ENCODE results near the gene IL21R. TPM values are rescaled to one million over a fixed set of nuclear protein-coding genes. Genes with fewer than 3 reads are reported as not detected.
"Not testable (repeated sequence)": the region's sequence is repeated elsewhere in the genome, so short reads cannot be mapped to it uniquely, and the experiment has no call there.

IL21R gene
- total RNA-seq, 2 donors from 2014 or later: 0.40 to 1.0 TPM

DNA sequence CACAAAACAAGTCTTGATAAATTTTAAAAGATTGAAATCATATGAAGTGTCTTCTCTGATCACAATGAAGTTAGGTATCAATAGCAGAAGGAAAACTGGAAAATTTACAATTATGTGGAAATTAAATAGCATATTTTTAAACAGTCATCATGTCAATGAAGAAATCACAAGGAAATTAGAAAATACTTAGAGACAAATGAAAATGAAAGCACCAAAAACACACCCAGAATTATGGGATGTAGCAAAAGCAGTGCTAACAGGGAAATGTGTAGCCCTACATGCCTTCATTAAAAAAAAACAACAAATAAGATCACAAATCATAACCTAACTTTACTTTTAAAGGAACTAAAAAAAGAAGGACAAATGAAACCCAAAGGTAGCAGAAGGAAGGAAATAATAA, 7.5 kb upstream of the IL21R start:
- intact Hi-C loops (cut with DNase I, micrococcal nuclease): no loop called here
- DNase-seq: no peak
- ATAC-seq: no peak

DNA sequence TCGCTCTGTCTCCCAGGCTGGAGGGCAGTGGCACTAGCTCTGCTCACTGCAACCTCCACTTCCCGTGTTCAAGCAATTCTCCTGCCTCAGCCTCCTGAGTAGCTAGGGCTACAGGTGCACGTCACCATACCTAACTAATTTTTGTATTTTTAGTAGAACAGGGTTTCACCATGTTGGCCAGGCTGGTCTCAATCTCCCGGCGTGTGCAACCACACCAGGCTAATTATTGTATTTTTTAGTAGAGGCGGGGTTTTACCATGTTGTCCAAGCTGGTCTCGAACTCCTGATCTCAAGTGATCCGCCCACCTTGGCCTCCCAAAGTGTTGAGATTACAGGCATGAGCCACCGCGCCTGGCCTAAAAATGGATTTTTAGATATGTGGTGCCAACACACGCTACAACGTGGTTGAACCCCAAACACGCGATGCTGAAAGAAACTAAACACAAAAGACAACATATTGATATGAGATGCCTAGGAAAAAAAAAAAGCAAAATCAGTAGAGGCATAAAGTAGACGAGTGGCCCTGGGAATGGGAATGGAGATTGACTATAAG, 3.6 kb upstream of the IL21R start:
- intact Hi-C loops (cut with DNase I, micrococcal nuclease); DNase-seq; ATAC-seq: not testable (repeated sequence)

DNA sequence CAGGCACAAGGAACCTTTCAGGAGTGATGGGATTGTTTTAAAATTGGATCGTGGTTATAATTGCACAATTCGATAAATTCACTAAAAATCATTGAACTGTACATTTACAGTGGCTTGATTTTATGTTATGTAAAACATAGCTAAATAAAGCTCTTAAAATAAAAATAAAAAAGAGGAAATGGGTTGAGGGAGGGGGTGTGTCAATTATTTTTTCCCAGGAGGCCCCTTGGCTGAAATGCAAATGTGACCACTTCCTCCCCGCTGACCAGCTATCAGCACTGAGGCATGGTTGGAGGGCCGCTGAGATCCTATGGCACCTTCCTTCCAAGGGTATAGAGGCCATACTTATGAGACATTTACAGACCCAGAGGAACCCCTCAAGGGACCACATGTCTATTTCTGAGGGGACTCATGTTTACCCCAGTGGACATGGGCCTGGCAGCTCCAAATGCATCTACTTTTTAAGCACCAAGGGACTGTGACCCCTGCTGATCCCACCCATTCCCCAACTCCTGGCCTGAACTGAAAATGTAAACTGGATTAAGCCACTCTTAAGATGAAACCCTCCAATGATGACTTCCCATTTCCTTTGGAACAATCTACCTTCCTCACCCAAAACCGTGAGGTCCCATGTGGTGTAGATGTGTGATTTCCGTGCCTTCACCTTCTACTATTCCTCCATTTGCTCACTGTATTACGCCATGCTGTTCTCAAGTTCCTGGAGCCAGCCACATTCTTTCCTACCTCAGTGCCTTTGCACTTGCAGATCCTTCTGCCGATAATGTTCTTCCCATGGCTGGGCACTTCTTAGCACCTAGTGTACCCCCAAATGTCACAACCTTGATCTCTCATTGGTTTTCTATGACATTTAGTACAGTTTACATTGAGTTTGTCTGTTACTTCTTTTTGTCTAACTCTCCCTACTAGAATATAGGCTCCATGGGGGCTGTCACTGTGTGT, 2.8 kb upstream of the IL21R start:
- intact Hi-C loops (cut with DNase I, micrococcal nuclease): no loop called here
- ATAC-seq (no peak), DNase-seq (no peak)

DNA sequence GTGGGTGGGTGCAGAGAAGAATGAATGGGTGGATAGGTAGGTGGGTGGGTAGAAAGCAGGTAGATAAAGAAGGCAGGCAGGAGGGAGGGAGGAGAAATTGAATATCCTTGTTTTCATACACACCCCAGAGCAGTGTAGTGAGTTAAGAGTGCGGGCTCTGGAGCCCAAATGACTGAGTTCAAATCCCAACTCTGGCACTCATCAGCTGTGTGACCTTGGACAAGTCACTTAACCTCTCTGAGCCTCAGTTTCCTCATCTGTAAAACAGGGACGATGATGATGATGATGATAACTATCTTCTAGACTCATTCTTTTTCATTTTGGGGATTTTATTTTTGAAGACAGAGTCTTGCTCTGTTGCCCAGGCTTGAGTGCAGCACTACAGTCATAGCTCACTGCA, 2.0 kb upstream of the IL21R start:
- intact Hi-C loops (cut with DNase I, micrococcal nuclease): no loop called here
- ATAC-seq (no peak), DNase-seq (no peak)

GRCh38 chr16:27400751-27401620, 988 bp upstream of the IL21R start:
- intact Hi-C loops (cut with DNase I, micrococcal nuclease): no loop called here
- DNase-seq (no peak), ATAC-seq (no peak)

GRCh38 chr16:27402569-27402963, 592 bp downstream of the IL21R start:
- DNase-seq (no peak), ATAC-seq (no peak)
- intact Hi-C loops (cut with DNase I, micrococcal nuclease): no loop called here

DNA sequence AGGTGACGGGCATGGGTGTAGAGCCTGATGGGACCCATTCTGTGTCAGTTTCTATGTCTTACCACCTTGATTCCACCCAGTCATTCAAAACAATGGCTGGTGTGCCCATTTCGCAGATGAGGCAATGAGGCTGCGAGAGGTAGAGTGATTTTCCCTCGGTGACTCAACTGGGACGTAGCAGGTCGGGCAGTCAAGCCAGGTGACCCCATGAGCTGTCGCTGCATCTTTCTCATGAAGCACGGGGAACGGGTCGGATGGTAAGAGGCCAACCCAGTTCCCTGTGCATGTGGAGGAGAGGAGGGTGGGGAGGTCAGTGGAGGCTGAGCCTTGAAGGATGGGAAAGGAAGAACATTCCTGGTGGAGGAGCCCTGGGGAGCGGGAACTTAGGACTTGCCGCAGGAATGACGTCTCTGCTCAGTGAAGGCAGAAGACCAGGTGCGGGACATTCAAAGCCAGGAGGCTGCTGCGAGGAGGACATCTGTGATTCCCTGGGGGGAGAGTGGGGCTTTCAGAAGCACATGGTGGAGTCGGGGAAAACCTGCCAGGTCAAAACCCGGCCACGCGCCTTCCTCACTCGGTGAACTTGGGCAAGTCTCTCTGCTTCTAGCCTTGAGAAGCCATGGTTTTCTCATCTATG, 1.1 kb downstream of the IL21R start:
- ATAC-seq (no peak), DNase-seq (no peak)
- intact Hi-C loops (cut with DNase I, micrococcal nuclease): no loop called here

- DNase-seq (no peak), ATAC-seq (no peak)
- intact Hi-C loops (cut with DNase I, micrococcal nuclease): no loop called here
Observed at GRCh38 chr16:27403601-27403992, 1.6 kb downstream of the IL21R start.

DNA sequence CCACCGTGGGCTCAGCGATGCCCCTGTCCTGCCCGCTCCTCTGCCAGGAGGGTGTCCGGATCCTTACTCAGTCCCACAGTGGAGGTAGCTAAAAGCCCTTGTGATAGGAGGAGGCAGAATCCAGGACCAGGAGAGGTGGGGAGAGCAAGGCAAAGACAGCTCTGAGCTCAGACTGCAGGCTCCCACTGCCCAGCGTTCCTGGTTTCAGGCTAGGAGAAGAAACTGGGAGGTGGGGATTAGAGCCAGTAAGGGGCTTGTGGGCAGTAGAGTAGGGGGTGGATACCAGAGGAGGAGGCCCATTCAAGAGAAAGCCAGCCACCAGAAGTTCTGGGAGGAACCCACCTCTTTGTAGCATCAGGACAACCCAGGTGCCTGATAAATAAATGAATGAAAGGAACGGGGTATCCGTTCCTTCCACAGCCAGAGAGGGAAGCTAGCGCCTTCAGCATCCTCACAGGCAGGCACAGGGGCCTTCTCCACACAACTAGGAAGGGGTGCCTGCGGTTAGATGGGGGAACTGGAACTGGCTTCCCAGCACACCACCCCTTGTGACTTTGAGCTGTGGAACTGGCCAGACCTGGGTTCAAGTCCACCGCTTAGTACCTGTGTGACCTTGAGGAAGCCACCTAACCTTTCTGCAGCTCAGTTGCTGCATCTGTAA, 2.3 kb downstream of the IL21R start:
- DNase-seq (no peak), ATAC-seq (no peak)
- intact Hi-C loops (cut with DNase I, micrococcal nuclease): no loop called here

- intact Hi-C loops (cut with DNase I, micrococcal nuclease): no loop called here
- ATAC-seq: no peak
- DNase-seq: no peak
Observed at GRCh38 chr16:27405546-27406451, 3.8 kb downstream of the IL21R start.

- ATAC-seq (no peak), DNase-seq (no peak)
- intact Hi-C loops (cut with DNase I, micrococcal nuclease): no loop called here
Observed at GRCh38 chr16:27406511-27407128, 4.6 kb downstream of the IL21R start.

- intact Hi-C loops (cut with DNase I, micrococcal nuclease): no loop called here
- ATAC-seq (no peak), DNase-seq (no peak)
Observed at GRCh38 chr16:27407133-27407532, 5.2 kb downstream of the IL21R start.

DNA sequence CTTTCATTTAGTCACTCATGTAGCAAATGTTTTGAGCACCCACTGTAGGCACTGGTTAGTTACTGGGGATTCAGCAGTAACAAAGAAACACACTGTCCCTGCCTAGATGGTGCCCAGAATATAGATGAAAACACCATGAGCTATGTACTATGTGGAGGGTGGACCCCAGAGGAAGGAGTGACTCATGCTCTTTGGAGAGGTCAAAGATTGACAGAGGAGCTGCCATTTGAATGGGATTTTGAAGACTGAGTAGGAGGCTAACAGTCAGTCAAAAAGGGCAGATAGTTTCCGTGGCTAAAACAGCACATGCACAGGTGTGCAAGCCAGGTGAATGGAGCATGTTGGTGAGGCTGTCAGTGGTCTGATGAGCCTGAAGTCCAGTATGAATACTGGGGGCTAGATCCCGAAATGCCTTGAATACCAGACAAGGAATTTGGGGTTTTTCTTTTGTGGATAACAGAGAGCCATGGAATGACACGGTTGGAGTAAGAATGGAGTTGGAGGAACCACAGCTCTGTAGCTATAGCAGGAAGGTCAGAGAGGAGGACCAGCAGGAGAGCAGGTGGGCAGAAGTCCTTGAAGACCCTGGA, 6.1 kb downstream of the IL21R start:
- no peak for ATAC-seq
- no peak for DNase-seq
- intact Hi-C loops (cut with DNase I, micrococcal nuclease): no loop called here

DNA sequence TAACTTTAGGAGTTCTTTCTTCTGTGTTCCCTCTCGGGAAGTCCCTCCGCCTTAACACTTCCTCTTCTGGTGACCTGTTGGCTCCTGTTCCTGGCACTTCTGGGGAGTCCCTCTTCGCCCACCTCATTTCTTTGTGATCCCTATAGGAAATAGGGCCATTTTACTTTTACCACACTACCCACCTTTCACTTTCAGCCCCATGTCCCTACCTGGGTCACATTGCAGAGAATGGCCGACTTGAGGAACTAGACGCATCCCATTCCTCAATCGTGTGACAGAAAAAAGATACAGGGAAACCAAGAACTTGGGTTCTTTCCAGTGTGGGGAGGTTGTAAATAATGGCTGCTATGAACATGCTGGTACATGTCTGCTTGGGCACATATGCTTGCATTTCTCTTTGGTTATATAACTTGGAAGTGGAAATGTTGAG, 6.6 kb downstream of the IL21R start:
- intact Hi-C loops (cut with DNase I, micrococcal nuclease): no loop called here
- DNase-seq (no peak), ATAC-seq (no peak)

GRCh38 chr16:27409958-27410357, 8.0 kb downstream of the IL21R start:
- intact Hi-C loops (cut with DNase I, micrococcal nuclease); DNase-seq: not testable (repeated sequence)

DNA sequence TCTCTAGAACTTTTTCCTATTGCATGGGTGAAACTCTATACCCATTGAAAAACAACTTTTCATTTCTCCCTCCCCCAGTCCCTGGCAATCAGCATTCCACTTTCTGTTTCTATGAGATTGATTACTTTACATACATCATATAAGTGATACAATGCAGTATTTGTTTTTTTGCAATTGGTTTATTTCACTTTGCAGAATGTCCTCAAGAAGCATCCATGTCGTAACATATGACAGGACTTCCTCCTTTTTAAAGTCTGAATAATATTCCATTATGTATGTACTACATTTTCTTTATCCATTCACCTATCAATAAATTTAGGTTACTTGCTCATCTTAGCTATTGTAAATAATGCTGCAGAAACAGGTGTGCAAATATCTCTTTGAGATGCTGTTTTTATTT, 8.8 kb downstream of the IL21R start:
- ATAC-seq (no peak), DNase-seq (no peak)
- intact Hi-C loops (cut with DNase I, micrococcal nuclease): no loop called here

More at GRCh38 chr16:27409958-27410357, 8.0 kb downstream of the IL21R start:
- not testable (repeated sequence) for ATAC-seq

- DNase-seq (no peak), ATAC-seq (no peak)
- intact Hi-C loops (cut with DNase I, micrococcal nuclease): no loop called here
Observed at GRCh38 chr16:27413956-27414355, 12.0 kb downstream of the IL21R start.

Measured in left colon (tissue), 2 donors.